UCSD-AML1 (cell line): ENCODE data around the gene ABLIM2.

ENCODE experiments used
- DNase-seq: peaks from one replicate; lab custom pipeline; 2025; ENCODE audit not compliant: unreplicated experiment; lab: John Stamatoyannopoulos, UW

Gene ABLIM2

GRCh38 chr4:8050555-8051206, 107.9 kb downstream of the ABLIM2 start:
- no peak for DNase-seq

GRCh38 chr4:8050180-8050554, 108.4 kb downstream of the ABLIM2 start:
- no peak for DNase-seq

GRCh38 chr4:8048856-8049676, 109.5 kb downstream of the ABLIM2 start:
- DNase-seq: no peak

GRCh38 chr4:8047837-8048678, 110.6 kb downstream of the ABLIM2 start:
- DNase-seq: no peak

GRCh38 chr4:8046925-8047541, 111.6 kb downstream of the ABLIM2 start:
- no peak for DNase-seq

- no peak for DNase-seq
These were observed 112.7 kb downstream of the ABLIM2 start for GRCh38 chr4:8045909-8046308.

- DNase-seq: no peak
These were observed 113.9 kb downstream of the ABLIM2 start for GRCh38 chr4:8044699-8045098.

- no peak for DNase-seq
These were observed 114.4 kb downstream of the ABLIM2 start for GRCh38 chr4:8044244-8044643.

GRCh38 chr4:8043596-8043995, 115.0 kb downstream of the ABLIM2 start:
- no peak for DNase-seq

- DNase-seq: no peak
These were observed 116.7 kb downstream of the ABLIM2 start for GRCh38 chr4:8041868-8042267.

- DNase-seq: no peak
These were observed 117.4 kb downstream of the ABLIM2 start for GRCh38 chr4:8041172-8041571.

GRCh38 chr4:8040607-8041006, 118.0 kb downstream of the ABLIM2 start:
- DNase-seq: no peak

- no peak for DNase-seq
These were observed 118.8 kb downstream of the ABLIM2 start for GRCh38 chr4:8039853-8040252.

GRCh38 chr4:8039290-8039689, 119.3 kb downstream of the ABLIM2 start:
- DNase-seq: no peak

- no peak for DNase-seq
These were observed 119.8 kb downstream of the ABLIM2 start for GRCh38 chr4:8038719-8039251.

GRCh38 chr4:8038083-8038482, 120.5 kb downstream of the ABLIM2 start:
- no peak for DNase-seq

- no peak for DNase-seq
These were observed 121.4 kb downstream of the ABLIM2 start for GRCh38 chr4:8037150-8037769.

GRCh38 chr4:8035371-8035780, 123.2 kb downstream of the ABLIM2 start:
- peak; percentile 65 for DNase-seq

- DNase-seq: no peak
These were observed 124.6 kb downstream of the ABLIM2 start for GRCh38 chr4:8033829-8034528.
